HG03571 (cell line): ENCODE measurements around the gene ATP6V1B1.

ENCODE experiments used
- ATAC-seq: cut with Tn5 transposase; IDR thresholded peaks from one replicate; pipeline ENCODE4 v1.9.1; 2021; ENCODE audit not compliant: unreplicated experiment

ATP6V1B1 gene

GRCh38 chr2:70964596-70965386 lies 29.1 kb downstream of the ATP6V1B1 start:
- ATAC-seq = peak; percentile 59

GRCh38 chr2:70965506-70965905 lies 29.8 kb downstream of the ATP6V1B1 start:
- no peak for ATAC-seq

- ATAC-seq = no peak
Measured at GRCh38 chr2:70966681-70967080, 31.0 kb downstream of the ATP6V1B1 start.

- no peak for ATAC-seq
Measured at GRCh38 chr2:70967189-70967588, 31.5 kb downstream of the ATP6V1B1 start.

GRCh38 chr2:70974592-70974991 lies 38.9 kb downstream of the ATP6V1B1 start:
- no peak for ATAC-seq

- ATAC-seq = no peak
Measured at GRCh38 chr2:70975237-70975636, 39.5 kb downstream of the ATP6V1B1 start.

- no peak for ATAC-seq
Measured at GRCh38 chr2:70977605-70978205, 42.0 kb downstream of the ATP6V1B1 start.

- ATAC-seq = peak; percentile 35
Measured at GRCh38 chr2:70978341-70979179, 42.9 kb downstream of the ATP6V1B1 start, which contains the start of gene ANKRD53. Gene ANKRD53, plus strand, starts transcription at chr2:70978630. Its CDS starts 16 bp downstream, at chr2:70978646.

GRCh38 chr2:70979180-70979488 lies 43.4 kb downstream of the ATP6V1B1 start:
- no peak for ATAC-seq

GRCh38 chr2:70979626-70980025 lies 43.9 kb downstream of the ATP6V1B1 start:
- no peak for ATAC-seq

GRCh38 chr2:70981421-70981820 lies 45.7 kb downstream of the ATP6V1B1 start:
- no peak for ATAC-seq

- no peak for ATAC-seq
Measured at GRCh38 chr2:70981866-70982810, 46.4 kb downstream of the ATP6V1B1 start.

GRCh38 chr2:70982971-70983370 lies 47.3 kb downstream of the ATP6V1B1 start:
- no peak for ATAC-seq

GRCh38 chr2:70983506-70984227 lies 48.0 kb downstream of the ATP6V1B1 start:
- ATAC-seq = no peak

GRCh38 chr2:70984228-70984575 lies 48.5 kb downstream of the ATP6V1B1 start:
- no peak for ATAC-seq

GRCh38 chr2:70984576-70985282 lies 49.0 kb downstream of the ATP6V1B1 start:
- peak; percentile 86 for ATAC-seq

- ATAC-seq = no peak
Measured at GRCh38 chr2:70985283-70985688, 49.6 kb downstream of the ATP6V1B1 start.

GRCh38 chr2:70985956-70986355 lies 50.3 kb downstream of the ATP6V1B1 start:
- no peak for ATAC-seq

GRCh38 chr2:70986499-70987189 lies 50.9 kb downstream of the ATP6V1B1 start:
- ATAC-seq = no peak
